HG03139 (cell line): ENCODE results near the gene MCEE.
A peak's percentile ranks its signal among the peaks of the same experiment; 100 is the strongest.
"Not testable (repeated sequence)": the region's sequence is repeated elsewhere in the genome, so short reads cannot be mapped to it uniquely, and the experiment has no call there.

Experiments
- ATAC-seq: cut with Tn5 transposase; IDR thresholded peaks from one replicate; pipeline ENCODE4 v1.9.1; 2021; ENCODE audit not compliant: unreplicated experiment

The MCEE gene

DNA sequence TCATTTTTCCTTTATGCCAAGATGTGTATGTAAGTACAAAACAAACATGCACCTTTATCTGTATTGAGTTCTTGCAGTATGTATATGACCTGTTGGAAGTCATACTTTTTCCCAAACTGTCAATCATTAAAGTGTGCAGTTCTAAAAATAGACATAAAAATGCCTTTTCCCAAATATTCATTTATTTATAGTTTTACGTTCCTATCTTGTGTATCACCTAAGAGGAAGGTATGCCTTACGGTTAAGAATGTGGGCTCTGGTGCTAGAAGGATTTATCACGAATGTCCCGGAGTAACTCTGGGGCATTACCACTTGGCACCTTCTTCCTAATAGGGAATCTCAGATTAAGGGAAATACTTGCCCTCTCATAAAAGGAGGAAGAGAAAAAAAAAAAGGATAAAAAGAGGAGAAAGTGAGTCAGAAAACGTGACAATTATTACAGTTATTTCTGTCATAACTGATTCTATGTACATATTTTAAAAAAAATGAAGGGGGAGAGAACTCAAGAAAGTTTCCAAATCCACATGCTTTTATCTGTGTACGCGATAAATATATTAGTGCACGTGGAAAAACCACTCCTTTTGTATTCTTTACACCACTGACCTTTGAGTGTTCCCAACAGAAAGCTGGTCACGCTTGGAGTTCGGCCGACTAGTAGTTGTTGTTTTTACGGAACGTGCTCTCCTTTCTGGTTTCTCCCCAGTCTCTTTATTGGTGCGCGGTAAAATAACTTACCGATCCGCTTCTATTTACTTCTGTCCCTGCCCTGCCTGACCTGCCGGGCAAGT, 721 bp downstream of the MCEE start:
- ATAC-seq = peak; percentile 15

DNA sequence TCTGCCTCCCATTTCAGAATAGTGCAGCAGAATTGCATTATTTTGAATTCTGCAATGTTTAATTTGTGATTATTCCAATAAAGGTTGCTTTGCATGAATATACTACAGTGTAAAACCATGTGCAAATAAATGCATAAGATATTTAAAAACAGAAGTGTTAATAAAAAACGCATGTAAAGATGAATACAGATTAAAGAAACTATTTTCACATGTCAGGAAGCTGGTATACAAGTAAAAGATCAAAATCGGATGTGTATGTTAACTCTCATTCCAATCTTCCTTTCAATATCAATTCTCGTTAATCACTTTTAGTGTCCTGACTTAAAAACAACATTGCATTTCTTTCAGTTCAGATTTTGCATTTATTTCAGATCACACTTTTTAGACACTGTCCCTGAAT, 3.1 kb downstream of the MCEE start:
- ATAC-seq = no peak

DNA sequence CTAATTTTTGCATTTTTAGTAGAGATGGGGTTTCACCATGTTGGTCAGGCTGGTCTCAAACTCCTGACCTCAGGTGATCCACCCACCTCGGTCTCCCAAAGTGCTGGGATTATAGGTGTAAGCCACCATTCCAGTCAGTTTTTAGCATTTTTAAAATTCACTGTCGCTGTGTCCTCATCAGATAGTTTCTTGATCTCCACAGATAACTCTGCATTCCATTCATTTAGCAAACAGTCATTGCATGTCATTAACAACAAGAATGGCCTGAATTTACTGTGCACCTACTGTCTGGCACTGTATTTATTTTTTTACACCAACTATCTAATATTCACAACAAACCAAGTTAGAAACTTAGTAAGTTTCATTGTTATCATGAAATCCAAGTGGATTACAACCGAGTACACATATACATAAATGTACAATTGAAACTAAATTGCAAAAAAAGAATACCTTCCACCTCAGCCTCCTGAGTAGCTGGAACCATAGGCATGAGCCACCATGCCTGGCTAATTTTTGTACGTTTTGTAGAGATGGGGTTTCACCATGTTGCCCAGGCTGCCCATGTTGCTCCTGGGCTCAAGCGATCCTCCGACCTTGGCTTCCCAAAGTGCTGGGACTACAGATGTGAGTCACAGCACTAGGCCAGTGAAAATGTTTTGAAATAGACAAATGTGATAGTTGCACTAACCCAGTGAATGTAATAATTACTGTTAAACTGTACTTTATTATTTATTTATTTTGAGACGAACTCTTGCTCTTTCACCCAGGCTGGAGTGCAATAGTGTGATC, 4.3 kb downstream of the MCEE start:
- ATAC-seq = no peak

DNA sequence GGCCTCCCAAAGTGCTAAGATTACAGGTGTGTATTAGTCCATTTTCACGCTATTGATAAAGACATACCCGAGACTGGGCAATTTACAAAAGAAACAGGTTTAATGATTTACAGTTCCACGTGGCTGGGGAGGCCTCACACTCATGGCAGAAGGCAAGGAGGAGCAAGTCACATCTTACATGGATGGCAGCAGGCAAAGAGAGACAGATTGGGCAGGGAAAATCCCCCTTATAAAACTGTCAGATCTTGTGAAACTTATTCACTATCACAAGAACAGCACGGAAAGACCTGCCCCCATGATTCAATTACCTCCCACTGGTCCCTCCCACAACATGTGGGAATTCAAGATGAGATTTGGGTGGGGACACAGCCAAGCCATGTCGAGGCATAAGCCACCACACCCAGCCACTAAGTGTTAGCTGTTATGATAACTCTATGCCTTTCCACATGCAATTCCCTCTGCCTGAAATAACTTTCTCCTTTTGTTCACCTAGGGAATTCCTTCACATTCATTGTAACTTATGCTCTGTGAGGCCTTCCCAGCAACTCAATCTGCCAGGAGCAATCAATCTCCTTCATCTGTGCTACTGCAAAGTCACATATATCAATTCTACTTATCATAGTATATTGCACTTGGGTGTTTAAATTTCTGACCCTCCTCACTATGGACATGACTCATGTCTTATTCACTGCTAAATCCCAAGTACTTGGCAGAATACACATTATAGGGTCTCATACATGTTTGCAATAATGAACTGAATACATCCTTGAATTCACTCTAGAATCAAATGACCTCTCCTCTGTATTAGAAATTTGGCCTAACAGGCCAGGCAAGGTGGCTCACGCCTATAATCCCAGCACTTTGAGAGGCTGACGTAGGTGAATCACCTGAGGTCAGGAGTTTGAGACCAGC, 7.4 kb downstream of the MCEE start:
- no peak for ATAC-seq

DNA sequence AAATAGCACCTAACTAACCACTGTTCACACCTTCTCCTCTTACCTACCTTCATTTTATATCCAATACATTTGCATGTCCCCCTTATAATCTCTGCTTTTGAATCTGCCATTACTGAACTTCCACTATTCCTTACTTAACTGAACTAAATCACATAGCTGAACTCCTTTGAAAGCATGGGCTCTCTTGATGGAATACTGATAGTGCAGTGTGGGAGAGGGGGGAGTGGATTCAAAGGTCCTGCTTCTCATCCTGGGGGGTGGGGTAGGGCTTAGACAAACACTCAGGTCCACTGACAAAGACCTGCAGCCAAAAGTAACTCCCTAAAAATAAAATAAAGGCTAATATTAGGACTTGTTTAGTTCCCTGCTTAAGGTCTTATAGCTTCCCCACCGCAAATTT, 8.6 kb downstream of the MCEE start:
- ATAC-seq = no peak

DNA sequence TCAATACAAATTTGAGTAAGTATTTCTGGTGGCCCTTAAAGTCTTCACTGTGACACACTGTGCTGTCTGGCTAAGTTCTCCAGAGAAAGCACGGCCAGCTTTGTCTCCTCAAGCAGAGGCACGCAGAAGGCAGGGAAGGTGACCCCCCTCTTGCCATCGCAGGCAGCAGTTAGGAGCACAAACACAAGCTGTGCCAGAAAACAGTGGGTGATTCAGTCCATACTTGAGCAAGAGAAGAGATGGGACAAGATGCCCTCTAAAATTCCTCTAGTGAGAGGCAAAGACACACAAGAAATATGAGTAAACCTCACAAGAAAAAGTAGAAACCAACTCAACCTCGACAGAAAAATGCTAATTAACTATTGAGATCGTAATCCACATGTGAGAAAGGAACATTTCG, 9.8 kb downstream of the MCEE start:
- no peak for ATAC-seq

DNA sequence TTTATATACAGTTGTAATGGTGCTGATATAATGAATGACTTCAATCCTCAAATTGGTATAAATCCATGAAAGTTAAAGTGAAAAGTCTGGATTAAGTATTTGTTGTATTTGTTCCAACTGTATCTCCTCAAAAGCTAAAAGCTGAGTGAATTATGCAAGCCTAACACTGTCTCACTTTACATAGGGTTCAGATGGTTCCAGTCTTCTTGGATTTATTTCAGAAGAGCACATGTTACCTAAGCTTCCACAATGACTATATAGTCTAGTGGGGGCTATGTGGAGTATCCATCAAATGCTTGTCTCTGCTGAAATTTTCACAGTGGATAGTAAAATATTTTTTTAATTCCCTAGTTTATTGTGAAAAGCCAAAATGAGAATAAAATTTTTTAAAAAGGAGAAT, 13.0 kb downstream of the MCEE start:
- ATAC-seq = no peak

DNA sequence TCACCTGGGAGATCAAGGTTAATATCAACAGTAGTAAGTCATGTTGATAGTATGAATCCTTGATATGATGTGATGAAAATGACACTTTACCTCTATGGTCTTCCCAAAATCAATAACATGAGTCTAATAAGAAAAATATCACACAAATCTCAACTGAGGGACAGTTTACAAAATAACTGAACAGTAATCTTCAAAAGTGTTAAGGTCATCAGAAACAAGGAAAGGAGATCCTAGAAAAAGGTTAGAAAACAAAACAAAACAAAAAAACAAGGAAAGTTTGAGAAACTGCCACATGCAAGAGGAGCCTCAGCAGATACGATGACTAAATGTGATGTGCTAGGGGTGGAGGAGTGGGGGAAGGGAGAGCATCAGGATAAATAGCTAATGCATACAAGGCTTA, 16.2 kb downstream of the MCEE start:
- no peak for ATAC-seq

DNA sequence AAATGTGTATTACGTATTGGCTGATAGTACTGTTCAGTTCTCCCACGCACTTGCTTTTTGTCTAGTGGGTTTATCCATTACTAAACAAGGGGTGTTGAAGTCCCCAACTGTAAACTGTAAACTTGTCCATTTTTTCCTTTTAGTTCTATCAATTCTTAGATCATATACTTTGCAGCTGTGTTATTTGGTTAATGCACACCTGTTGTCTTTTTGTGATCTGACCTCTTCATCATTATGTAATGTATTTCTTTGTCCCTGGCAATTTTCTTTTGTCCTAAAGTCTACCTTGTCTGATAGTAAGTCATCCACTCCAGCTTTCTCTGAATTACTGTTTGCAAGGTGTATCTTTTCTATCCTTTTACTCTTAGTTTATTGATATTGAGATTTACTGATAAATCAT, 21.9 kb downstream of the MCEE start:
- ATAC-seq = no peak

DNA sequence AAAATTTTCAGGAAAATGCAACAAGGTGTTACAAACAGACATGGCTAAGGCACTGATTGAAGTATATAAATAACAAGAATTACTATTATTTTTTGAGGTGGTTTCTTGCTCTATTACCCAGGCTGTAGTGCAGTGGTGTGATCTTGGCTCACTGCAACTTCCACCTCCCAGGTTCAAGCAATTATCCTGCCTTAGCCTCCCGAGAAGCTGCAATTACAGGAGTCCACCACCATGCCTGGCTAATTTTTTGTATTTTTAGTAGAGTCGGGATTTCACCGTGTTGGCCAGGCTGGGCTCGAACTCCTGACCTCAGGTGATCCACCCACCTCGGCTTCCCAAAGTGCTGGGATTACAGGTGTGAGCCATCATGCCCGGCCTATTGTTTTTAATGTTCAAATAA, 23.6 kb downstream of the MCEE start:
- ATAC-seq = not testable (repeated sequence)

DNA sequence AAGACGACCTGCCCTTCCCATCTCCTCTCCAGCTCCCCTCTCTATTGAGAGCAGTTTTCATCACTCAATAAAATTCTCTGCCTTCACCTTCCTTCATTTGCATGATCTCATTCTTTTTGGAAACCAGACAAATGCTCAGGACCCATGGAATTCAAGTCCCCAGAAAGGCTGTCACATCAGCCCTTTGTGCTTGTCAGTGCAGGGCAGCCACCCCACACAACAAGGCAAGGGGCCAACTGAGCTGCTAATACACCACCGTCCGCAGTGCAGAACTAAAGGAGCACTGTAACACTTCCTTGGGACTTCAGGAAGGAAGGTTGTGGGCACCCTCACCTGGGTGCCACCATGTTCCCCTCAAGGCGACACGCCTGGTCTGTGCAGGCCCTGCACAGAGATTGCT, 26.2 kb downstream of the MCEE start:
- no peak for ATAC-seq

DNA sequence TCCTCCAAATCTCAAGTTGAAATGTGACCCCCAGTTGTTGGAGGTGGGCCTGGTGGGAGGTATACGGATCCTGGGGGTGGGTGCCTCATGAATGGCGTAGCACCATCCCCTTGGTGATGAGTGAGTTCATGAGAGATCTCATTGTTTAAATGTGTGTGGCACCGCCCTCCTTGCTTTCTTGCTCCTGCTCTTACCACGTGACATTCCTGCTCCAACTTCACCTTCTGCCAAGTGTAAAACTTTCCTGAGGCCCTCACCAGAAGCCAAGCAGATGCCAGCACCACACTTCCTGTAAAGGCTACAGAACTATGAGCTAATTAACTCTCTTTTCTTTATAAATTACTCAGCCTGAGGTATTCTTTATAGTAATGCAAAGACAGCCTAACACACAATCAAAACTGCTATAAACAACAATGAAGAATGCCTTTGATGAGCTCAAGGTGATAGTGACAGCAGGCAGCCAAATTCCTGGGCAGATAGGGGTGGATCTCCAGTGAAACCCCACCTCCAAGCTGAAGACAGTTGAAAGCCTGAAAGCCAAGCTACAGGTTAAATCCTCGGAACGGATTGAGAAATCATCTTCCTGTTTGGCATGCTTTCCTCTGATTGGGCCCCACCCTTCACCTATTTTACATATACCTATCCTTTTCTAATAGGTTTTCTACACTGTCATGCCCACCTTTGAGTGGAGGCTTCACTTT, 26.9 kb downstream of the MCEE start:
- ATAC-seq = no peak

DNA sequence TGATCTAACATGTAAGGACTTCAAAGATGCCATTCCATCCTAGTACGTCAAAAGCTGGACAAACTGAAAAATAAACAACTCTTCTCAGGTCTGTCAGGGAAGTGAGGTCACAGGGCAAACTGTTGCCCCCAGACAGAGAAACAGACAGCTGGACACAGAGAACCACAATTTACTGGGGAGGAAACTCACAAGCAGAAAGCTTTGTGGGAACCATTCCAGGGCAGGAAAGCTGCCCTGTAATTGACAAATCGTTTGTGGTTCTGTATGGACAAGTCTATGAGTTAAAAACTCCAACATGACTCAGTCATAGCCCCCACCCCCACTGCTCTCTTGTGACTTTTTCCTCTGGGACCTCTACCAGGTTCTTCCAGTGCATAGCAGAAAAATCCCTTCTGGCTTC, 28.4 kb downstream of the MCEE start:
- ATAC-seq = no peak

DNA sequence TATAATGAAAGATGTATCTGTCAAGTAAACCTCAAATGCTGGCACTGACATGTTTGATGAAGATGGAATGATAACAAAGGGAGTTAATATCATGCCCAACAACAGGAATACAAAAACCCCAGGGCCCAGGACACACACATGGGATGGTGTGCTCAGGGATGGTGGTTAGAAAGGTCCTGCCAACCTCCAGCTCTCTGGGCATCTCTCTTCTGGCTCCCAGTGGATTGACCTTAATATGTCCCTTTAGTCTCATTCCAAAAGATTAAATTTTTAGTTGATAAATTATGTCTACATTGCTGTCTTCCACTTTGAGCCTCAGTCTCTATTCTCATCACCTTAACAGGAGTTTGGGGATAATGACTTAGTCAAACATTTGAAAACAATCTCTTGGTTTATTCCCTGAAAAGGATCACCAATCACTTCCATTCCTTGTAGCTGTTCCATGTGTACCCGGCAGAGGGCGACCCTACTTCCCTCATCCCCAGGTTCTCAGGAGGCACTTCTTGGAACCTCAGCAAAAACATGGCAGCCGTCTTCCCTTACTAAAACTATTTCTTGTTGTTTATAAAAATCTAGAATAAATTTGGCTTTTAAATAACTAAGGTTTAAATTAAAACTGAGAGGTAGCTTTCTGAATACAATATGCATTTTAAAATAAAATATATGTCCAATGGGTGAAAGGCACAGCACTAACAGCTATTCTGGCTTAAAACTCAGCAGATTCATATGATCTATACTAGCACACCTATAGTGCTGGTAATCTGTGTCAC, 29.6 kb downstream of the MCEE start:
- no peak for ATAC-seq

DNA sequence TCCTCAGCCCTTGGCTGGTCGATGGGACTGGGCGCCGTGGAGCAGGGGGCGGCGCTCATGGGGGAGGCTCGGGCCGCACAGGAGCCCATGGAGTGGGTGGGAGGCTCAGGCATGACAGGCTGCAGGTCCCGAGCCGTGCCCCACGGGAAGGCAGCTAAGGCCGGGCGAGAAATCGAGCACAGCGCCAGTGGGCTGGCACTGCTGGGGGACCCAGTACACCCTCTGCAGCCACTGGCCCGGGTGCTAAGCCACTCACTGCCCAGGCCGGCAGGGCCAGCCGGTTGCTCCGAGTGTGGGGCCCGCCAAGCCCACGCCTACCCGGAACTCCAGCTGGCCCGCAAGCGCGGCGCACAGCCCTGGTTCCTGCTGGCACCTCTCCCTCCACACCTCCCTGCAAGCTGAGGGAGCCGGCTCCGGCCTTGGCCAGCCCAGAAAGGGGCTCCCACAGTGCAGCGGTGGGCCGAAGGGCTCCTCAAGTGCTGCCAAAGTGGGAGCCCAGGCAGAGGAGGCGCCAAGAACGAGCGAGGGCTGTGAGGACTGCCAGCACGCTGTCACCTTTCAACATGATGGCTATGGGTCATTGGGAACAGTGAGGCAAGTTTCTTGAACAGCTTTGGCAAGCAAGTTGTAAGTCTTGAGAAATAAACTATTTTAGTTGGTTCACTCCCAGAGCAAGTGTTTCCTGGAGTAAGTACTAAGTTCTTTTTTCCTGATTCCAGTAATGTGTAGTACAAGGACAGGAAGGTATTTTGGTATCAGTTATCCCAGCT, 37.4 kb downstream of the MCEE start:
- not testable (repeated sequence) for ATAC-seq

DNA sequence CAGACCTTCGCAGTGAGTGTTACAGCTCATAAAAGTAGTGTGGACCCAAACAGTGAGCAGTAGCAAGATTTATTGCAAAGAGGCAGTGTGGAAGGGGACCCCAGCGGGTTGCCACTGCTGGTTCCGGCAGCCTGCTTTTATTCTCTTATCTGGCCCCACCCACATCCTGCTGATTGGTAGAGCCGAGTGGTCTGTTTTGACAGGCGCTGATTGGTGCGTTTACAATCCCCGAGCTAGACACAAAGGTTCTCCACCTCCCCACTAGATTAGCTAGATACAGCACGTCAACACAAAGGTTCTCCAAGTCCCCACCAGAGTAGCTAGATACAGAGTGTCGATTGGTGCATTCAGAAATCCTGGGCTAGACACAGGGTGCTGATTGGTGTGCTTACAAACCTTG, 38.2 kb downstream of the MCEE start:
- not testable (repeated sequence) for ATAC-seq

DNA sequence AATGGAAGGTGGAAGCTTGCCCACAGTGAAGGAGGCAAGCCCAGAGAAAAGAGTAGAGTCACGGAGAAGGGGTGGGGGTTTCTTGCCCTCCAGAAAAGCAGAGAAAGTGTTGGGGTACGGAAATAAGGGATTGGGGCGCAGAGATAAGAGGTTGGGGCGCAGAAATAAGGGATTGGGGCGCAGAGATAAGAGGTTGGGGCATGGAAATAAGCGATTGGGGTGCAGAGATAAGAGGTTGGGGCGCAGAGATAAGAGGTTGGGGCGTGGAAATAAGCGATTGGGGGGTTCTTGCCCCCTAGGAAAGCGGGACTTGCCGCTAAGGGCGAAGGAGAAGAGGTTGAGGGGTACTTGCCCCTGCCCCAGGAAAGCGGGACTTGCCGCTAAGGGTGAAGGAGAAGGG, 40.6 kb downstream of the MCEE start:
- ATAC-seq = not testable (repeated sequence)

DNA sequence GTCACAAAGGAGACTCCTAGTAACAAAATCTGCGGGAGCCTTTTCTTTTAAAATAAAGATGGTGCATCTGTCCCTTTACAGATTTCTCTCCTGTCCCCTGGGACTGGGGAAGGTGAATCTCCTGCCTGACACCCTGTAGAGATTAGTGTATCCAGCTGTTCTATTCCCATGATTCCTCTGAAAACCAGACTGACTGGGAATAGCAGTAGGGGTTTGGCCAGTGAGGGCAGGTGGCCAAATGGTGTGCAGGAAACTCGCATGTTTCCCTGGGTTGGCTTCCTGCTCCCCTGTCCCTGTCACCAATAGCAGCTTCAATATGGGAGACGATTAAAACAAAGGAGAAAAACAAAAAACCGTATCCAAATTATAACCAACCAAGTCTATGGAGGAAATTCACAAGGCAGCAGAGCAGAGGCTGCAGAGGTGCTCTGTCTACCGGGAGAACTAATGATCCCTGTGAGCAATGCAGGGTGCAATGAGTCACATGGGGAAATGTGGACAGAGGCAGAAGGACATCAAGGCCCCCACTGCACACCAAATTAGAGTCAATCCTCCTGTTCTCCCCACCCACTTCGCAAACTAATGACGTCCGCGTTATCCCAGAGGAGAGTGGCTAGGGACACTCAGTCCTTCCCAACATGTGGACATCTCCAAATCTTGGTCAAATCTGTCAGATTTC, 44.6 kb downstream of the MCEE start:
- ATAC-seq = not testable (repeated sequence)
